ENCODE measurements around the gene POLG2. TPM values are rescaled to one million over a fixed set of nuclear protein-coding genes. Genes with fewer than 3 reads are reported as not detected.

Gene POLG2
- total and polyA plus RNA-seq, 10 of the 15 experiments (the other 5 are each of a cell fraction or from before 2014, with no cell fraction given): 10.2 to 27.7 (median 22.2) TPM

DNA sequence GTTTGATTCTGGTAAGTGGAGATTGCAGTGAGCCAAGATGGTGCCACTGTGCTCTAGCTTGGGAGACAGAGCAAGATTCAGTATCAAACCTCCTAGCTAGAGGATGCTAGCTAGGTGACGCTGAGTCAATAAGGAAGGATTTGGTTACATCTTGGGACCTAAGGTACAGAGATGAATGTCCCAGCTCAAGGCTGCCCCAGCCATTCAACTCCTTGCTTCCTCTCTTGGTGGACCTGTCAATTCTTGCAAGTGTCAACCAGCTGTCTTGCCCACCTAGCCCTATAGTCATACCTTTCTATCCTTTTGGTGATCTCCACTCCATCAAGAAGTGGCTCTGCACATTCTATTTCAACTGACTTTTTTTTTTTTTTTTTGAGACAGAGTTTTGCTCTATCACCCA, 49.3 kb downstream of the POLG2 start (continued):
- TF ChIP-seq ZZZ3 (IDR thresholded peaks at IDR 0.05; ENCODE audit: control insufficient read depth, insufficient read length, low read depth): no peak
- TF ChIP-seq RUNX3 (IDR thresholded peaks at IDR 0.05; ENCODE audit: low read length): peak; percentile 47; the same call in 1 of the 2 replicates
- TF ChIP-seq RAD51 (IDR thresholded peaks at IDR 0.05): no peak
- no peak for TF ChIP-seq SP1 (IDR thresholded peaks at IDR 0.05; ENCODE audit: low read depth, low read length)
- TF ChIP-seq STAT1 (conservative IDR thresholded peaks at IDR 0.05): no peak
- TF ChIP-seq NKRF (conservative IDR thresholded peaks at IDR 0.05): no peak
- TF ChIP-seq, protein P1, sequence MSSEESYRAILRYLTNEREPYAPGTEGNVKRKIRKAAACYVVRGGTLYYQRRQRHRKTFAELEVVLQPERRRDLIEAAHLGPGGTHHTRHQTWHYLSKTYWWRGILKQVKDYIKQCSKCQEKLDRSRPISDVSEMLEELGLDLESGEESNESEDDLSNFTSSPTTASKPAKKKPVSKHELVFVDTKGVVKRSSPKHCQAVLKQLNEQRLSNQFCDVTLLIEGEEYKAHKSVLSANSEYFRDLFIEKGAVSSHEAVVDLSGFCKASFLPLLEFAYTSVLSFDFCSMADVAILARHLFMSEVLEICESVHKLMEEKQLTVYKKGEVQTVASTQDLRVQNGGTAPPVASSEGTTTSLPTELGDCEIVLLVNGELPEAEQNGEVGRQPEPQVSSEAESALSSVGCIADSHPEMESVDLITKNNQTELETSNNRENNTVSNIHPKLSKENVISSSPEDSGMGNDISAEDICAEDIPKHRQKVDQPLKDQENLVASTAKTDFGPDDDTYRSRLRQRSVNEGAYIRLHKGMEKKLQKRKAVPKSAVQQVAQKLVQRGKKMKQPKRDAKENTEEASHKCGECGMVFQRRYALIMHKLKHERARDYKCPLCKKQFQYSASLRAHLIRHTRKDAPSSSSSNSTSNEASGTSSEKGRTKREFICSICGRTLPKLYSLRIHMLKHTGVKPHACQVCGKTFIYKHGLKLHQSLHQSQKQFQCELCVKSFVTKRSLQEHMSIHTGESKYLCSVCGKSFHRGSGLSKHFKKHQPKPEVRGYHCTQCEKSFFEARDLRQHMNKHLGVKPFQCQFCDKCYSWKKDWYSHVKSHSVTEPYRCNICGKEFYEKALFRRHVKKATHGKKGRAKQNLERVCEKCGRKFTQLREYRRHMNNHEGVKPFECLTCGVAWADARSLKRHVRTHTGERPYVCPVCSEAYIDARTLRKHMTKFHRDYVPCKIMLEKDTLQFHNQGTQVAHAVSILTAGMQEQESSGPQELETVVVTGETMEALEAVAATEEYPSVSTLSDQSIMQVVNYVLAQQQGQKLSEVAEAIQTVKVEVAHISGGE (CRISPR knock-in tag; IDR thresholded peaks at IDR 0.05): no peak
- no peak for TF ChIP-seq ZNF622 (IDR thresholded peaks at IDR 0.05)
- no peak for TF ChIP-seq CBFB (IDR thresholded peaks at IDR 0.05; ENCODE audit: low read depth)
- TF ChIP-seq RELB (IDR thresholded peaks at IDR 0.05; ENCODE audit: low read depth): no peak
- TF ChIP-seq PRDM15 (CRISPR knock-in tag; IDR thresholded peaks at IDR 0.05): no peak
- no peak for TF ChIP-seq RBBP5 (conservative IDR thresholded peaks at IDR 0.05)
- TF ChIP-seq, protein P2, sequence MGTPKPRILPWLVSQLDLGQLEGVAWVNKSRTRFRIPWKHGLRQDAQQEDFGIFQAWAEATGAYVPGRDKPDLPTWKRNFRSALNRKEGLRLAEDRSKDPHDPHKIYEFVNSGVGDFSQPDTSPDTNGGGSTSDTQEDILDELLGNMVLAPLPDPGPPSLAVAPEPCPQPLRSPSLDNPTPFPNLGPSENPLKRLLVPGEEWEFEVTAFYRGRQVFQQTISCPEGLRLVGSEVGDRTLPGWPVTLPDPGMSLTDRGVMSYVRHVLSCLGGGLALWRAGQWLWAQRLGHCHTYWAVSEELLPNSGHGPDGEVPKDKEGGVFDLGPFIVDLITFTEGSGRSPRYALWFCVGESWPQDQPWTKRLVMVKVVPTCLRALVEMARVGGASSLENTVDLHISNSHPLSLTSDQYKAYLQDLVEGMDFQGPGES (IDR thresholded peaks at IDR 0.05): no peak
- no peak for TF ChIP-seq NBN (IDR thresholded peaks at IDR 0.05)
- no peak for TF ChIP-seq FOS (IDR thresholded peaks at IDR 0.05; ENCODE audit: borderline replicate concordance, extremely low read depth, insufficient read length)
- no peak for TF ChIP-seq CHD4 (IDR thresholded peaks at IDR 0.05)
- TF ChIP-seq, protein P3, sequence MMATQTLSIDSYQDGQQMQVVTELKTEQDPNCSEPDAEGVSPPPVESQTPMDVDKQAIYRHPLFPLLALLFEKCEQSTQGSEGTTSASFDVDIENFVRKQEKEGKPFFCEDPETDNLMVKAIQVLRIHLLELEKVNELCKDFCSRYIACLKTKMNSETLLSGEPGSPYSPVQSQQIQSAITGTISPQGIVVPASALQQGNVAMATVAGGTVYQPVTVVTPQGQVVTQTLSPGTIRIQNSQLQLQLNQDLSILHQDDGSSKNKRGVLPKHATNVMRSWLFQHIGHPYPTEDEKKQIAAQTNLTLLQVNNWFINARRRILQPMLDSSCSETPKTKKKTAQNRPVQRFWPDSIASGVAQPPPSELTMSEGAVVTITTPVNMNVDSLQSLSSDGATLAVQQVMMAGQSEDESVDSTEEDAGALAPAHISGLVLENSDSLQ (IDR thresholded peaks at IDR 0.05): no peak
- TF ChIP-seq PML (IDR thresholded peaks at IDR 0.05; ENCODE audit: low read length): no peak

Measured in GM12878 (cell line).